ENCODE measurements around the gene ICAM3. TPM values are rescaled to one million over a fixed set of nuclear protein-coding genes. Genes with fewer than 3 reads are reported as not detected.

ICAM3 gene
- total RNA-seq, 1 donor from 2014 or later: 7.9 TPM

GRCh38 chr19:10292789-10293636 lies 46.4 kb downstream of the ICAM3 start:
- intact Hi-C loops (cut with DNase I): no loop called here
- H3K4me3 ChIP-seq: peak overlapping the region; percentile 37 to 56
- TF ChIP-seq POLR2AphosphoS5 (IDR thresholded peaks at IDR 0.05; ENCODE audit: insufficient read depth in 1 of 2, low read depth in 1 of 2) (no peak), POLR2A (IDR thresholded peaks at IDR 0.05) (no peak)
- TF ChIP-seq, protein P1, sequence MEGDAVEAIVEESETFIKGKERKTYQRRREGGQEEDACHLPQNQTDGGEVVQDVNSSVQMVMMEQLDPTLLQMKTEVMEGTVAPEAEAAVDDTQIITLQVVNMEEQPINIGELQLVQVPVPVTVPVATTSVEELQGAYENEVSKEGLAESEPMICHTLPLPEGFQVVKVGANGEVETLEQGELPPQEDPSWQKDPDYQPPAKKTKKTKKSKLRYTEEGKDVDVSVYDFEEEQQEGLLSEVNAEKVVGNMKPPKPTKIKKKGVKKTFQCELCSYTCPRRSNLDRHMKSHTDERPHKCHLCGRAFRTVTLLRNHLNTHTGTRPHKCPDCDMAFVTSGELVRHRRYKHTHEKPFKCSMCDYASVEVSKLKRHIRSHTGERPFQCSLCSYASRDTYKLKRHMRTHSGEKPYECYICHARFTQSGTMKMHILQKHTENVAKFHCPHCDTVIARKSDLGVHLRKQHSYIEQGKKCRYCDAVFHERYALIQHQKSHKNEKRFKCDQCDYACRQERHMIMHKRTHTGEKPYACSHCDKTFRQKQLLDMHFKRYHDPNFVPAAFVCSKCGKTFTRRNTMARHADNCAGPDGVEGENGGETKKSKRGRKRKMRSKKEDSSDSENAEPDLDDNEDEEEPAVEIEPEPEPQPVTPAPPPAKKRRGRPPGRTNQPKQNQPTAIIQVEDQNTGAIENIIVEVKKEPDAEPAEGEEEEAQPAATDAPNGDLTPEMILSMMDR (IDR thresholded peaks at IDR 0.05): no peak
- H3K27ac ChIP-seq: no peak overlapping the region
- no peaks in the 10 kb centered on the region for H3K36me3 ChIP-seq
- no peak for DNase-seq (ENCODE audit: extremely low spot score in 2 of 2)
- no peaks in the 10 kb centered on the region for H3K9me3 ChIP-seq
- peaks cover 71% of the 10 kb centered on the region for H3K4me1 ChIP-seq
- peaks cover 24% of the 10 kb centered on the region for H3K27me3 ChIP-seq

DNA sequence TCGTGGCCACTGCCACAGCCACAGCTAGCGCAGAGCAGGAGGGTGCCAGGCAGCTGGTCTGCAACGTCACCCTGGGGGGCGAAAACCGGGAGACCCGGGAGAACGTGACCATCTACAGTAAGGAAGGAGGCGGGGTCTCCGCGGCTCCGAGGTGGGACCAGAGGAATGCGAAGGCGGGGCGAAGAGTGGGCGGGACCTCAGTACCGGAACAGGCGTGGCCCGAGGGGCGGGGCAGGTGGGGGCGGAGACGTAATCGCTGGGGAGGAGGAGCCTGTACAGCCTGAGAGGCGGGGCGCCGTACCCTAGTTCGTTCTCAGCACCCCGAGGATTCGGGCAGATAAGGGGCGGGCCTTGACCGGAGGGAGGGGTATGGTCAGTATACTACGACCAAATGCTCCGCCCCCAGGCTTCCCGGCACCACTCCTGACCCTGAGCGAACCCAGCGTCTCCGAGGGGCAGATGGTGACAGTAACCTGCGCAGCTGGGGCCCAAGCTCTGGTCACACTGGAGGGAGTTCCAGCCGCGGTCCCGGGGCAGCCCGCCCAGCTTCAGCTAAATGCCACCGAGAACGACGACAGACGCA lies 47.1 kb downstream of the ICAM3 start:
- DNase-seq (ENCODE audit: extremely low spot score in 2 of 2): peak in 1 of 2 donors; percentile 91
- H3K27me3 ChIP-seq: peaks cover 24% of the 10 kb centered on the region

DNA sequence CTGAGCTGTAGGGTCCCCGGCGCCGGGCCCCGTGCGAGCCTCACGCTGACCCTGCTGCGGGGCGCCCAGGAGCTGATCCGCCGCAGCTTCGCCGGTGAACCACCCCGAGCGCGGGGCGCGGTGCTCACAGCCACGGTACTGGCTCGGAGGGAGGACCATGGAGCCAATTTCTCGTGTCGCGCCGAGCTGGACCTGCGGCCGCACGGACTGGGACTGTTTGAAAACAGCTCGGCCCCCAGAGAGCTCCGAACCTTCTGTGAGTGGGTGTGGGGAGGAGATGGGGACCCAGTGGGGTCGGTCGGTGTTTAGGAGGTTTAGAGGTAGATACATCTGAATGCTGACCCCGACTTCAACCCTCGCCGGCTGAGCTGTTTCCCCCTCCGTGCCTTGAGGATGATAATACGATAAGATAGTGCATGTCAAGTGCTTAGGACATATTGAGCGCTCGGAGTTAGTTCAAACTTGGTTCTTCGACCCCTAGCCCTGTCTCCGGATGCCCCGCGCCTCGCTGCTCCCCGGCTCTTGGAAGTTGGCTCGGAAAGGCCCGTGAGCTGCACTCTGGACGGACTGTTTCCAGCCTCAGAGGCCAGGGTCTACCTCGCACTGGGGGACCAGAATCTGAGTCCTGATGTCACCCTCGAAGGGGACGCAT lies 47.7 kb downstream of the ICAM3 start:
- no peaks in the 10 kb centered on the region for H3K36me3 ChIP-seq
- peaks cover 24% of the 10 kb centered on the region for H3K27me3 ChIP-seq
- H3K4me3 ChIP-seq: peak overlapping the region; percentile 37 to 56
- intact Hi-C loops (cut with DNase I): no loop called here
- H3K27ac ChIP-seq: no peak overlapping the region
- TF ChIP-seq POLR2A (IDR thresholded peaks at IDR 0.05) (no peak), POLR2AphosphoS5 (IDR thresholded peaks at IDR 0.05; ENCODE audit: insufficient read depth in 1 of 2, low read depth in 1 of 2) (no peak)
- TF ChIP-seq, protein P1 (IDR thresholded peaks at IDR 0.05): no peak
- H3K9me3 ChIP-seq: no peaks in the 10 kb centered on the region
- peaks cover 84% of the 10 kb centered on the region for H3K4me1 ChIP-seq
- DNase-seq (ENCODE audit: extremely low spot score in 2 of 2): no peak

More for the DNA sequence above, 47.1 kb downstream of the ICAM3 start:
- no peaks in the 10 kb centered on the region for H3K36me3 ChIP-seq
- peaks cover 78% of the 10 kb centered on the region for H3K4me1 ChIP-seq
- H3K9me3 ChIP-seq: no peaks in the 10 kb centered on the region
- no peak overlapping the region for H3K27ac ChIP-seq
- H3K4me3 ChIP-seq: peak overlapping the region; percentile 37 to 56
- intact Hi-C loops (cut with DNase I): no loop called here
- TF ChIP-seq POLR2A (IDR thresholded peaks at IDR 0.05) (no peak), POLR2AphosphoS5 (IDR thresholded peaks at IDR 0.05; ENCODE audit: insufficient read depth in 1 of 2, low read depth in 1 of 2) (no peak)
- TF ChIP-seq, protein P1 (IDR thresholded peaks at IDR 0.05): no peak

GRCh38 chr19:10290876-10291553 lies 48.4 kb downstream of the ICAM3 start:
- peak overlapping the region; percentile 37 to 56 for H3K4me3 ChIP-seq
- peaks cover 24% of the 10 kb centered on the region for H3K27me3 ChIP-seq
- no peak overlapping the region for H3K27ac ChIP-seq
- no peaks in the 10 kb centered on the region for H3K36me3 ChIP-seq
- peaks cover 88% of the 10 kb centered on the region for H3K4me1 ChIP-seq
- intact Hi-C loops (cut with DNase I): no loop called here
- no peak for TF ChIP-seq POLR2AphosphoS5 (IDR thresholded peaks at IDR 0.05; ENCODE audit: insufficient read depth in 1 of 2, low read depth in 1 of 2)
- no peak for TF ChIP-seq POLR2A (IDR thresholded peaks at IDR 0.05)
- TF ChIP-seq, protein P1 (IDR thresholded peaks at IDR 0.05): no peak
- no peaks in the 10 kb centered on the region for H3K9me3 ChIP-seq
- DNase-seq (ENCODE audit: extremely low spot score in 2 of 2): peak in 1 of 2 donors; percentile 96

All from vagina (tissue), 2 donors.